HG03565 (cell line): ENCODE measurements around the gene DPH2.

Source experiments
- ATAC-seq: cut with Tn5 transposase; IDR thresholded peaks from one replicate; pipeline ENCODE4 v1.9.1; 2021; ENCODE audit warnings: mild to moderate bottlenecking, moderate library complexity; ENCODE audit not compliant: unreplicated experiment

Gene DPH2

GRCh38 chr1:43969746-43970466, at the start of gene DPH2:
Gene DPH2 (plus strand): TSS chr1:43970010. CDS start chr1:43970176, 166 bp downstream.
- peak; percentile 71 for ATAC-seq

GRCh38 chr1:43921022-43921421, 48.8 kb upstream of the DPH2 start:
- ATAC-seq, result no peak

GRCh38 chr1:43924516-43924915, 45.3 kb upstream of the DPH2 start:
- ATAC-seq, result no peak

- ATAC-seq, result no peak
These were observed 44.0 kb upstream of the DPH2 start for GRCh38 chr1:43925846-43926245.

- ATAC-seq, result no peak
These were observed 39.5 kb upstream of the DPH2 start for GRCh38 chr1:43930168-43930948.

GRCh38 chr1:43930949-43931275, 38.9 kb upstream of the DPH2 start:
- no peak for ATAC-seq

GRCh38 chr1:43931711-43932660, 37.8 kb upstream of the DPH2 start:
- ATAC-seq, result no peak

- no peak for ATAC-seq
These were observed 36.9 kb upstream of the DPH2 start for GRCh38 chr1:43932786-43933385.

GRCh38 chr1:43933386-43934100, 36.3 kb upstream of the DPH2 start, which contains the start of gene ARTN:
Gene ARTN (plus strand): TSS chr1:43933801. CDS start chr1:43935657, 1,856 bp downstream.
- no peak for ATAC-seq

- ATAC-seq, result no peak
These were observed 35.5 kb upstream of the DPH2 start for GRCh38 chr1:43934101-43934985.

- no peak for ATAC-seq
These were observed 34.9 kb upstream of the DPH2 start for GRCh38 chr1:43934986-43935324.

GRCh38 chr1:43935711-43936427, 33.9 kb upstream of the DPH2 start:
- no peak for ATAC-seq

GRCh38 chr1:43936431-43937151, 33.2 kb upstream of the DPH2 start:
- ATAC-seq, result no peak

- ATAC-seq, result no peak
These were observed 32.5 kb upstream of the DPH2 start for GRCh38 chr1:43937179-43937865.

GRCh38 chr1:43938383-43938782, 31.4 kb upstream of the DPH2 start:
- no peak for ATAC-seq

GRCh38 chr1:43938892-43939587, 30.8 kb upstream of the DPH2 start:
- ATAC-seq, result no peak

- ATAC-seq, result no peak
These were observed 27.4 kb upstream of the DPH2 start for GRCh38 chr1:43942411-43942810.
